ENCODE data around the gene GNB3.
A peak's percentile ranks its signal among the peaks of the same experiment; 100 is the strongest.
"Not testable (repeated sequence)": the region's sequence is repeated elsewhere in the genome, so short reads cannot be mapped to it uniquely, and the experiment has no call there.

Gene GNB3

GRCh38 chr12:6884539-6884938, 43.8 kb downstream of the GNB3 start:
- no peak overlapping the region for H3K4me3 ChIP-seq (ENCODE audit: low read depth, low read length)
- DNase-seq (ENCODE audit: low read depth): no peak
- no peak for TF ChIP-seq CTCF (IDR thresholded peaks at IDR 0.05; ENCODE audit: control insufficient read depth, extremely low read depth, insufficient read depth)

GRCh38 chr12:6886206-6886999, 45.7 kb downstream of the GNB3 start:
- DNase-seq (ENCODE audit: low read depth); H3K4me3 ChIP-seq (ENCODE audit: low read depth, low read length): not testable (repeated sequence)

- DNase-seq (ENCODE audit: low read depth): no peak
- TF ChIP-seq CTCF (IDR thresholded peaks at IDR 0.05; ENCODE audit: control insufficient read depth, extremely low read depth, insufficient read depth): no peak
- H3K4me3 ChIP-seq (ENCODE audit: low read depth, low read length): no peak overlapping the region
Observed at GRCh38 chr12:6887460-6887859, 46.7 kb downstream of the GNB3 start.

GRCh38 chr12:6888360-6888759, 47.6 kb downstream of the GNB3 start:
- H3K4me3 ChIP-seq (ENCODE audit: low read depth, low read length): no peak overlapping the region
- DNase-seq (ENCODE audit: low read depth): no peak
- no peak for TF ChIP-seq CTCF (IDR thresholded peaks at IDR 0.05; ENCODE audit: control insufficient read depth, extremely low read depth, insufficient read depth)

GRCh38 chr12:6888794-6889193, 48.1 kb downstream of the GNB3 start:
- H3K4me3 ChIP-seq (ENCODE audit: low read depth, low read length); DNase-seq (ENCODE audit: low read depth): not testable (repeated sequence)

GRCh38 chr12:6889775-6890573, 49.2 kb downstream of the GNB3 start:
- peak overlapping the region; percentile 35 for H3K4me3 ChIP-seq (ENCODE audit: low read depth, low read length)
- DNase-seq (ENCODE audit: low read depth): not testable (repeated sequence)

- TF ChIP-seq CTCF (IDR thresholded peaks at IDR 0.05; ENCODE audit: control insufficient read depth, extremely low read depth, insufficient read depth): peak; percentile 84
- peak; percentile 76 for DNase-seq (ENCODE audit: low read depth)
Observed at GRCh38 chr12:6890789-6891645, 50.3 kb downstream of the GNB3 start.

GRCh38 chr12:6891646-6892001, 50.9 kb downstream of the GNB3 start:
- no peak for TF ChIP-seq CTCF (IDR thresholded peaks at IDR 0.05; ENCODE audit: control insufficient read depth, extremely low read depth, insufficient read depth)
- no peak for DNase-seq (ENCODE audit: low read depth)
- peak overlapping the region; percentile 48 for H3K4me3 ChIP-seq (ENCODE audit: low read depth, low read length)

More at GRCh38 chr12:6890789-6891645, 50.3 kb downstream of the GNB3 start:
- peak overlapping the region; percentile 48 for H3K4me3 ChIP-seq (ENCODE audit: low read depth, low read length)

GRCh38 chr12:6892683-6893082, 52.0 kb downstream of the GNB3 start:
- not testable (repeated sequence) for DNase-seq (ENCODE audit: low read depth); H3K4me3 ChIP-seq (ENCODE audit: low read depth, low read length)
